NCI-H345 treated with DMSO at 0.1 percent for 48 hours (cell line): Measurements from ENCODE around the gene LIPA.
"Not testable (repeated sequence)": the region's sequence is repeated elsewhere in the genome, so short reads cannot be mapped to it uniquely, and the experiment has no call there.

Source experiments
- DNase-seq: peaks from one replicate; lab custom pipeline; 2025; ENCODE audit not compliant: unreplicated experiment; lab: John Stamatoyannopoulos, UW

Gene LIPA

GRCh38 chr10:89213191-89213808 is 38.3 kb downstream of the LIPA start:
- DNase-seq, result no peak

GRCh38 chr10:89210794-89211425 is 40.7 kb downstream of the LIPA start:
- no peak for DNase-seq

- no peak for DNase-seq
Observed at GRCh38 chr10:89209718-89210117, 41.9 kb downstream of the LIPA start.

GRCh38 chr10:89207801-89208551 is 43.6 kb downstream of the LIPA start:
- no peak for DNase-seq

GRCh38 chr10:89207181-89207800 is 44.3 kb downstream of the LIPA start, which contains the start of gene CH25H:
TSS of gene CH25H (minus strand) at chr10:89207317. CDS start at chr10:89207292, 25 bp downstream.
- DNase-seq, result no peak

- no peak for DNase-seq
Observed at GRCh38 chr10:89206402-89207180, 45.0 kb downstream of the LIPA start.

GRCh38 chr10:89204621-89205185 is 46.9 kb downstream of the LIPA start:
- no peak for DNase-seq

- no peak for DNase-seq
Observed at GRCh38 chr10:89203237-89203636, 48.3 kb downstream of the LIPA start.

- DNase-seq, result no peak
Observed at GRCh38 chr10:89202033-89202425, 49.5 kb downstream of the LIPA start.

GRCh38 chr10:89201345-89202032 is 50.1 kb downstream of the LIPA start:
- DNase-seq, result no peak

- no peak for DNase-seq
Observed at GRCh38 chr10:89197473-89197872, 54.1 kb downstream of the LIPA start.

- not testable (repeated sequence) for DNase-seq
Observed at GRCh38 chr10:89191301-89191700, 60.3 kb downstream of the LIPA start.

GRCh38 chr10:89189211-89189734 is 62.3 kb downstream of the LIPA start:
- DNase-seq, result no peak

GRCh38 chr10:89185658-89186057 is 65.9 kb downstream of the LIPA start:
- no peak for DNase-seq

- no peak for DNase-seq
Observed at GRCh38 chr10:89184638-89185037, 66.9 kb downstream of the LIPA start.

GRCh38 chr10:89183571-89183970 is 68.0 kb downstream of the LIPA start:
- DNase-seq, result no peak

GRCh38 chr10:89182894-89183293 is 68.7 kb downstream of the LIPA start:
- no peak for DNase-seq

GRCh38 chr10:89175816-89176215 is 75.8 kb downstream of the LIPA start:
- no peak for DNase-seq

GRCh38 chr10:89173075-89173474 is 78.5 kb downstream of the LIPA start:
- DNase-seq, result no peak

GRCh38 chr10:89171996-89172395 is 79.6 kb downstream of the LIPA start:
- DNase-seq, result no peak
